Activated naive CD8-positive, alpha-beta T cell treated with anti-CD3 and anti-CD28 coated beads, Interleukin-2, amount 50 U/mL, for 24 hours (primary cell): ENCODE results near the gene ECPAS.
"Not testable (repeated sequence)": the region's sequence is repeated elsewhere in the genome, so short reads cannot be mapped to it uniquely, and the experiment has no call there.

ENCODE experiments used
- ATAC-seq: fragments of 150-1000 bp; cut with Tn5 transposase; one replicate; pipeline ENCODE4 v1.10.0; 2021
- DNase-seq: peaks from one replicate; pipeline ENCODE4 v3.0.0; 2021
- H3K27ac Mint-ChIP-seq: one replicate; pipeline ENCODE4 v1.8.0; 2021; ENCODE audit warnings: mild to moderate bottlenecking, mixed read lengths
- H3K27me3 Mint-ChIP-seq: one replicate; pipeline ENCODE4 v1.8.0; 2021; ENCODE audit warnings: mixed read lengths
- H3K36me3 Mint-ChIP-seq: one replicate; pipeline ENCODE4 v1.8.0; 2021; ENCODE audit warnings: low read depth, mixed read lengths
- H3K4me1 Mint-ChIP-seq: one replicate; pipeline ENCODE4 v1.8.0; 2021; ENCODE audit warnings: mixed read lengths
- H3K4me3 Mint-ChIP-seq: one replicate; pipeline ENCODE4 v1.8.0; 2021; ENCODE audit warnings: mild to moderate bottlenecking, moderate library complexity, mixed read lengths
- H3K9me3 Mint-ChIP-seq: one replicate; pipeline ENCODE4 v1.8.0; 2021; ENCODE audit warnings: mixed read lengths

ECPAS gene

GRCh38 chr9:111454751-111455150 lies 29.4 kb downstream of the ECPAS start:
- Mint-ChIP-seq H3K36me3 (peaks cover 13% of the 10 kb centered on the region), H3K4me1 (peaks cover 24% of the 10 kb centered on the region), H3K4me3 (no peak overlapping the region), H3K27ac (no peak overlapping the region), H3K9me3 (no peaks in the 10 kb centered on the region), H3K27me3 (no peaks in the 10 kb centered on the region)
- no peak for ATAC-seq
- no peak for DNase-seq

GRCh38 chr9:111451570-111451969 lies 32.6 kb downstream of the ECPAS start:
- H3K9me3 Mint-ChIP-seq = no peaks in the 10 kb centered on the region
- H3K27me3 Mint-ChIP-seq = no peaks in the 10 kb centered on the region
- H3K4me3 Mint-ChIP-seq = no peak overlapping the region
- no peak for ATAC-seq
- peaks cover 24% of the 10 kb centered on the region for H3K36me3 Mint-ChIP-seq
- H3K27ac Mint-ChIP-seq = no peak overlapping the region
- DNase-seq = no peak
- peaks cover 7% of the 10 kb centered on the region for H3K4me1 Mint-ChIP-seq

GRCh38 chr9:111450124-111450523 lies 34.1 kb downstream of the ECPAS start:
- peaks cover 38% of the 10 kb centered on the region for H3K36me3 Mint-ChIP-seq
- no peaks in the 10 kb centered on the region for H3K27me3 Mint-ChIP-seq
- H3K4me3 Mint-ChIP-seq = no peak overlapping the region
- DNase-seq (no peak), ATAC-seq (no peak)
- H3K9me3 Mint-ChIP-seq = no peaks in the 10 kb centered on the region
- no peak overlapping the region for H3K27ac Mint-ChIP-seq
- H3K4me1 Mint-ChIP-seq = peaks cover 6% of the 10 kb centered on the region

GRCh38 chr9:111449705-111450104 lies 34.5 kb downstream of the ECPAS start:
- no peak for ATAC-seq
- no peak overlapping the region for H3K4me3 Mint-ChIP-seq
- H3K27ac Mint-ChIP-seq = no peak overlapping the region

DNA sequence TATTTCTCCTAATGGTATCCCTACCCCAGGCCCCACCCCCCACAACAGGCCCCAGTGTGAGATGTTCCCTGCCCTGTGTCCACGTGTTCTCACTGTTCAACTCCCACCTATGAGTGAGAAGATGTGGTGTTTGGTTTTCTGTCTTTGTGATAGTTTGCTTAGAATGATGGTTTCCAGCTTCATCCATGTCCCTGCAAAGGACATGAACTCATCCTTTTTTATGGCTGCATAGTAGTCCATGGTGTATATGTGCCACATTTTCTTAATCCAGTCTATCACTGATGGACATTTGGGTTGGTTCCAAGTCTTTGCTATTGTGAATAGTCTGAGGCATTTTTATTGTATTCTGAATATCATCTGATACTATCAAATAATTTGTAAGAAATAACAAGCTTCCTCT lies 38.4 kb downstream of the ECPAS start:
- DNase-seq, H3K4me3 Mint-ChIP-seq, H3K27me3 Mint-ChIP-seq, H3K9me3 Mint-ChIP-seq, H3K27ac Mint-ChIP-seq, H3K4me1 Mint-ChIP-seq, ATAC-seq: not testable (repeated sequence)
- H3K36me3 Mint-ChIP-seq = peaks cover 56% of the 10 kb centered on the region

More at GRCh38 chr9:111449705-111450104, 34.5 kb downstream of the ECPAS start:
- peaks cover 6% of the 10 kb centered on the region for H3K4me1 Mint-ChIP-seq
- DNase-seq = no peak
- no peaks in the 10 kb centered on the region for H3K27me3 Mint-ChIP-seq
- peaks cover 40% of the 10 kb centered on the region for H3K36me3 Mint-ChIP-seq
- H3K9me3 Mint-ChIP-seq = no peaks in the 10 kb centered on the region

- peaks cover 67% of the 10 kb centered on the region for H3K36me3 Mint-ChIP-seq
- H3K27ac Mint-ChIP-seq = no peak overlapping the region
- H3K9me3 Mint-ChIP-seq = no peaks in the 10 kb centered on the region
- H3K27me3 Mint-ChIP-seq = no peaks in the 10 kb centered on the region
- ATAC-seq = no peak
- DNase-seq = no peak
- H3K4me3 Mint-ChIP-seq = no peak overlapping the region
- no peaks in the 10 kb centered on the region for H3K4me1 Mint-ChIP-seq
Observed at GRCh38 chr9:111443454-111443853, 40.7 kb downstream of the ECPAS start.

DNA sequence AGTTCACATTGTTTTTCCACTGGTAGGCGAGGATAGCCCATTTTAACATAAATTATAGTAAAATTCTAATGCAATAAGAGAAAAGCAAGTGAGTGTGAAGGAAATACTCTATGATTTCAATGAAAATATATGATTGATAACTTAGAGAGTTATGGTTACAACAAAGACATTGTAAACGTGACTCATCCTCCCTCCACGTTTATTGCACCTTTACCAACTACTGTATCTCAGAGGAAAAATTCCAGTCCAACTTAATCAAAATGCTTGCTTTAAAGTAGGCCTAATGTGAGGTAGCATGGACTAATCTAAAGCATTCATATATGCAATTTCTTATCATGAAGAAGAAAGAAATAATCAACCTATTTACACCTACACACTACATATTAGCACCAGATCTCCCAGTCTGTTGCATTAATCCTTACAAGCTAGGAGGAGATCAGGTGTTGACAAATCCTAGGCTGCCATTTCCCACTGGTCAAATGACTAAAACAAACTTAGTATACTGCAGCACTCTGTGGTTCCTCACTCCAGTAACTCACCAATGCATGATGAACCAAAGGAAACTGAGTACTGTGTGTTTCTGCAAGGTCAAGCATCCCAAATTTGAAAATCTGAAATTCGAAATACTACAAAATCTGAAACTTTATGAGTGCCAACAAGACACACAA lies 41.7 kb downstream of the ECPAS start:
- Mint-ChIP-seq H3K4me1 (no peaks in the 10 kb centered on the region), H3K9me3 (no peaks in the 10 kb centered on the region), H3K27ac (no peak overlapping the region), H3K36me3 (peaks cover 67% of the 10 kb centered on the region), H3K4me3 (no peak overlapping the region), H3K27me3 (no peaks in the 10 kb centered on the region)
- ATAC-seq (no peak), DNase-seq (no peak)

DNA sequence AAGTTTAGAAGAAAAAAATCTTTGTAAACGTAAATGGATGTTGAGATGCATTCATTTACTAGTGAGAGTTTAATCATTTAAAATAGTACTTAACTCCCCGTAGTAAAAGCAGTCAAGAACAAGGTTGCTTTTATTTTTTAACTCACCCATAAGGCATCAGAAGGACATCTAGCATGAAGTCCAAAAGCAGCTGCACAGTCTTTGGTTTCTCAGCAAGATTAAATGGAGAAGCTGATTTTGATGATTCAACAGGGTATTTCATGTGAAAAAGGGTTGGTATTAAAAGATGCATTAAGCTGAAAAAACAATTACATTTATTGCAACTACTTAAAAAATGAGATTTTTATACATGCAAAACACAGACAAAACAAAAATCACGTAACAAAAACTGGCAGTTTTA lies 44.0 kb downstream of the ECPAS start:
- Mint-ChIP-seq H3K27ac (no peak overlapping the region), H3K36me3 (peaks cover 56% of the 10 kb centered on the region)

DNA sequence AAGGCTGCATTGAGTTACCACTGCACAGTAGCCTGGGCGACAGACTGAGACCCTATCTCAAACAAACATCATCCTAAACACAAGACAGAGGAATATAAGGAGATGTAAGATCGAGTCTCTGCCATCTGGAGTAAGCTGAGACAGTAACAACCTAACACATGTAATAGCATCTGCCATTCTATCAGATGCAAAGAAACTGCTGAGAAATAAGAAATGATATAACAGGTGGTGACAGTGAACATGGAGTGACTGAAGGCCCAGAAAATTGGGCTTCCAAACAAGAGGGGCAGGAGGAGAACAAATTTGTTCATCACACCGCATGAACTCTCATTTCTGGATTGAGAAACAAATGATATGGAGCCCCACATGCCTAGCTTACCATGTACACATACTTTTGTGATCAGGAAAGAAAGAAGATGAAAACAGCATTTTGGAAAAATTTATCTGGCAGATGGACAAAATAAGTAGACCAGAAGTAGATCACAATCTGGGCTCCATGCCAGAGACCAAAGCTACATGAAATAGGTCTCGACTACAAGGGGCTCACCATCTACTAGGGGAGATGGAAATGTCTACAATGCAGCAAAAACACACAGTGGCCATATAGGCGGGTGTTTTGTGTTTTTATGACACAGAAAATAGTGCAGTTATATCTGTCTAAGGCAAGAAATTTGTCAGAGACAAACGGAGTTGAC lies 45.5 kb downstream of the ECPAS start:
- ATAC-seq (no peak), DNase-seq (no peak)

More for the DNA sequence above, 44.0 kb downstream of the ECPAS start:
- Mint-ChIP-seq H3K9me3 (no peaks in the 10 kb centered on the region), H3K4me1 (no peaks in the 10 kb centered on the region), H3K4me3 (no peak overlapping the region), H3K27me3 (no peaks in the 10 kb centered on the region)
- ATAC-seq (no peak), DNase-seq (no peak)

GRCh38 chr9:111436571-111436970 lies 47.6 kb downstream of the ECPAS start:
- H3K9me3 Mint-ChIP-seq = no peaks in the 10 kb centered on the region
- H3K27ac Mint-ChIP-seq = no peak overlapping the region

More for the DNA sequence above, 45.5 kb downstream of the ECPAS start:
- H3K9me3 Mint-ChIP-seq = no peaks in the 10 kb centered on the region
- H3K4me1 Mint-ChIP-seq = no peaks in the 10 kb centered on the region
- H3K27me3 Mint-ChIP-seq = no peaks in the 10 kb centered on the region
- H3K27ac Mint-ChIP-seq = no peak overlapping the region
- peaks cover 49% of the 10 kb centered on the region for H3K36me3 Mint-ChIP-seq
- no peak overlapping the region for H3K4me3 Mint-ChIP-seq

GRCh38 chr9:111433082-111433481 lies 51.1 kb downstream of the ECPAS start:
- ATAC-seq (no peak), DNase-seq (no peak)
- H3K4me3 Mint-ChIP-seq = no peak overlapping the region
- peaks cover 2% of the 10 kb centered on the region for H3K4me1 Mint-ChIP-seq
- H3K9me3 Mint-ChIP-seq = no peaks in the 10 kb centered on the region
- peaks cover 50% of the 10 kb centered on the region for H3K36me3 Mint-ChIP-seq
- H3K27me3 Mint-ChIP-seq = no peaks in the 10 kb centered on the region
- H3K27ac Mint-ChIP-seq = no peak overlapping the region

More at GRCh38 chr9:111436571-111436970, 47.6 kb downstream of the ECPAS start:
- Mint-ChIP-seq H3K36me3 (peaks cover 50% of the 10 kb centered on the region), H3K4me1 (no peaks in the 10 kb centered on the region), H3K27me3 (no peaks in the 10 kb centered on the region), H3K4me3 (no peak overlapping the region)
- DNase-seq (no peak), ATAC-seq (no peak)

DNA sequence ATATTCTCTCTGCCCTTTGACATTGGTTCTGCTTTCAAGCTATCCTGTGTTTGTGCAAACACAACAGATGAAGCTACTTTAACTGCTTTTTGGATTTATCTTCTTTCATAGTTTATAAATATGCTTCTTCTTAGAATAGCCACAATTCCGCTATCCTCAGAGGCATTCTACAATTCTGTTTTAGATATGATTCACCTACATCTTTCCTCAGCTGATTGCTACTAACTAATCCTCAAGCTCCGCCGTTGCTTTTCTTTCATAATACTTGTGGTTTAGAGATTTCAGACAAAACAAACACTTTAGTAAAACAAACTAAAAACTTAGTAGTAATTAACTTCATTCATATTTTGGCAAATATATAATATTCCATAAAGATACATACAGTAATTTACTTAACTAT lies 52.5 kb downstream of the ECPAS start:
- no peak overlapping the region for H3K4me3 Mint-ChIP-seq
- H3K9me3 Mint-ChIP-seq = no peaks in the 10 kb centered on the region
- ATAC-seq (no peak), DNase-seq (no peak)
- no peaks in the 10 kb centered on the region for H3K27me3 Mint-ChIP-seq
- peaks cover 59% of the 10 kb centered on the region for H3K36me3 Mint-ChIP-seq
- H3K27ac Mint-ChIP-seq = no peak overlapping the region
- H3K4me1 Mint-ChIP-seq = peaks cover 11% of the 10 kb centered on the region

DNA sequence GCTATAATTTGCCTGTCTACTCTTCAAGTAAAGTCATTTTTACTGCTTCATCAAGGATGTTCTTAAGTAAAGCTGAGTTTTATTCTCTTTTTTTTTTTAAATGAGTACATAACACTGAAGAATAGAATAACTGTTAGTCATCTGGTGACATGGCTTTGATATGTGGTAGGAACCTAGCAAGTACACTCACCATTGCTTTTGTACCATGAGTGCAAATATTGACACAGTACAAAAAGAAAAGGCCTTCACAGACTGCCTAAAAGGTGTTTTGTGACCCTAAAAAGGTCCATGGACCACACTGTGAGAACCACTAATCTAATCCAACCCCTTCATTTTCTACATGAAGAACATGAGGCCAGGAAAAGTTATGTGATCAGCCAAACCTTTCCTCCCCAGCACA lies 55.0 kb downstream of the ECPAS start:
- Mint-ChIP-seq H3K27ac (no peak overlapping the region), H3K4me1 (peaks cover 11% of the 10 kb centered on the region), H3K27me3 (no peaks in the 10 kb centered on the region), H3K4me3 (no peak overlapping the region), H3K36me3 (peaks cover 70% of the 10 kb centered on the region), H3K9me3 (no peaks in the 10 kb centered on the region)
- no peak for ATAC-seq
- DNase-seq = no peak

GRCh38 chr9:111427186-111427585 lies 57.0 kb downstream of the ECPAS start:
- ATAC-seq (peak; percentile 61), DNase-seq (no peak)
- Mint-ChIP-seq H3K9me3 (no peaks in the 10 kb centered on the region), H3K36me3 (peaks cover 68% of the 10 kb centered on the region), H3K4me1 (peaks cover 11% of the 10 kb centered on the region), H3K4me3 (no peak overlapping the region), H3K27ac (no peak overlapping the region), H3K27me3 (no peaks in the 10 kb centered on the region)

DNA sequence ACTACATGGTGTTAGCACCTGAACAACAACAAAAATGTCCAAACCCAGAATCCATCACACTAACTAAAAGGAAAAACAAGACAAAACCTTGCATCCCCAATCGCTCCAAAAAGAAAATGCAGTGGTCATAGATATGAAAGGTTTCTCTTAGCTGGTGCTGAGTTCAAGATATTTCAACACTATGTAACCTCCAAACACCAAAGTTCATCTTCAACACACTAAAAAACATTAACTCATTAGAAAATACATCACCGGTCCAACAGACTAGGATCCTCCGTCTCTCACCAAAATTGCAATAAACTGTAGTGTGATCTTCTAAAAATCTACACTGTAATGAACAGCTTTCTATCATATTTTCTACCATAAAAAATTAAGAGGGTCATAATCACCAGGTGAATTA lies 60.8 kb downstream of the ECPAS start:
- no peaks in the 10 kb centered on the region for H3K9me3 Mint-ChIP-seq
- no peak for ATAC-seq
- DNase-seq = no peak
- H3K36me3 Mint-ChIP-seq = peaks cover 59% of the 10 kb centered on the region
- H3K4me3 Mint-ChIP-seq = no peak overlapping the region
- H3K4me1 Mint-ChIP-seq = peaks cover 10% of the 10 kb centered on the region
- no peaks in the 10 kb centered on the region for H3K27me3 Mint-ChIP-seq
- no peak overlapping the region for H3K27ac Mint-ChIP-seq
